Activated T-helper 1 cell treated with anti-CD3 and anti-CD28 coated beads, Interleukin-12 subunit alpha, Interleukin-12 subunit beta, Interleukin-2, Interleukin-4 antibody, amounts not matched to agents 30 ng/mL and 10 ng/mL and 1 ng/mL, durations not matched to agents 14 hours and 24 hours and 36 hours (primary cell): Measurements from ENCODE around the gene MMP2. TPM values are rescaled to one million over a fixed set of nuclear protein-coding genes. Genes with fewer than 3 reads are reported as not detected.

ENCODE experiments used
- DNase-seq: peaks from one replicate; pipeline ENCODE4 v3.0.0; 2021; ENCODE audit warnings: low spot score
- H3K27ac Mint-ChIP-seq: one replicate; pipeline ENCODE4 v1.8.0; 2021; ENCODE audit warnings: mild to moderate bottlenecking, mixed read lengths
- H3K27me3 Mint-ChIP-seq: one replicate; pipeline ENCODE4 v1.8.0; 2022; ENCODE audit warnings: mild to moderate bottlenecking, moderate library complexity, mixed read lengths; ENCODE audit not compliant: insufficient read depth
- H3K36me3 Mint-ChIP-seq: one replicate; pipeline ENCODE4 v1.8.0; 2021; ENCODE audit warnings: low read depth, mixed read lengths
- H3K4me1 Mint-ChIP-seq: one replicate; pipeline ENCODE4 v1.8.0; 2021; ENCODE audit warnings: low read depth, mixed read lengths
- H3K4me3 Mint-ChIP-seq: one replicate; pipeline ENCODE4 v1.8.0; 2021; ENCODE audit warnings: mild to moderate bottlenecking, moderate library complexity, mixed read lengths
- H3K9me3 Mint-ChIP-seq: one replicate; pipeline ENCODE4 v1.8.0; 2021; ENCODE audit warnings: mixed read lengths
- intact Hi-C: fragments of 100-400 bp; cut with micrococcal nuclease; formaldehyde crosslinking; loops from one replicate; pipeline ENCODE4 v1.15.1; 2024
- total RNA-seq: library from RNA; stranded (reverse); gene quantifications from 2 replicates; pipeline ENCODE4 v1.2.3, GENCODE V29; 2022

MMP2 gene
- not detected in 2 replicates for total RNA-seq

DNA sequence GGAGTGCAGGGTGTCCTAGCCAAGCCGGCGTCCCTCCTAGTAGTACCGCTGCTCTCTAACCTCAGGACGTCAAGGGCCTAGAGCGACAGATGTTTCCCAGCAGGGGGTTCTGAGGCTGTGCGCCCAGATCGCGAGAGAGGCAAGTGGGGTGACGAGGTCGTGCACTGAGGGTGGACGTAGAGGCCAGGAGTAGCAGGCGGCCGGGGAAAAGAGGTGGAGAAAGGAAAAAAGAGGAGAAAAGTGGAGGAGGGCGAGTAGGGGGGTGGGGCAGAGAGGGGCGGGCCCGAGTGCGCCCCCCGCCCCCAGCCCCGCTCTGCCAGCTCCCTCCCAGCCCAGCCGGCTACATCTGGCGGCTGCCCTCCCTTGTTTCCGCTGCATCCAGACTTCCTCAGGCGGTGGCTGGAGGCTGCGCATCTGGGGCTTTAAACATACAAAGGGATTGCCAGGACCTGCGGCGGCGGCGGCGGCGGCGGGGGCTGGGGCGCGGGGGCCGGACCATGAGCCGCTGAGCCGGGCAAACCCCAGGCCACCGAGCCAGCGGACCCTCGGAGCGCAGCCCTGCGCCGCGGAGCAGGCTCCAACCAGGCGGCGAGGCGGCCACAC is at the start of gene MMP2:
TSS of gene MMP2 (plus strand) at position 372 of the 603 bp plus-strand sequence. CDS start 282 bp downstream, outside the sequence.
- no peaks in the 10 kb centered on the region for H3K9me3 Mint-ChIP-seq
- peaks cover 10% of the 10 kb centered on the region for H3K4me1 Mint-ChIP-seq
- intact Hi-C loops: loop anchor here (10.0 kb wide), 1 partner anchor 716 kb away; the partner anchor contains the start of gene GNAO1
- H3K27me3 Mint-ChIP-seq: peaks cover 29% of the 10 kb centered on the region
- H3K27ac Mint-ChIP-seq: no peak within 1 kb of the TSS
- H3K36me3 Mint-ChIP-seq: no peaks in the 10 kb centered on the region
- no peak for DNase-seq
- H3K4me3 Mint-ChIP-seq: peak within 1 kb of the TSS; percentile 43

DNA sequence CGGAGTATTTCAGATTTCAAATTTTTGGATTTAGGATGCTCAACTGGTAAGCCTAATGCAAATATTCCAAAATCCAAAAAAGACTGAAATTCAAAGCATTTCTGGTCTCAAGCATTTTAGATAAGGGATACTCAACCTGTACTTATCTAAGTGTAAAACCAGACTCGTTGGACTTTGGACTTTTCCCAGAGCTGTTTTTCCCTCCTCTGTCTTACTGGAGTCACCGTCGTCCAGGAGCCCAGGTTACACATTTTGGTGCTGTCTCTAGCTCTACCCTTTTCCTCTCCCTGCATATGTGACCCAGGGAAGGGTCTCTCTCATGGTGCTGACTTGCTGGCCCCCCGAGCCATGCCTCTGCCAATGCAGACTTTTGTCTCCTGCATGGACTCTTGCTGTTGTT is 46.0 kb upstream of the MMP2 start:
- no peak for DNase-seq
- Mint-ChIP-seq H3K4me1 (no peaks in the 10 kb centered on the region), H3K27me3 (no peaks in the 10 kb centered on the region), H3K36me3 (no peaks in the 10 kb centered on the region), H3K27ac (no peak overlapping the region), H3K9me3 (no peaks in the 10 kb centered on the region), H3K4me3 (no peak overlapping the region)
- intact Hi-C loops: no loop called here

DNA sequence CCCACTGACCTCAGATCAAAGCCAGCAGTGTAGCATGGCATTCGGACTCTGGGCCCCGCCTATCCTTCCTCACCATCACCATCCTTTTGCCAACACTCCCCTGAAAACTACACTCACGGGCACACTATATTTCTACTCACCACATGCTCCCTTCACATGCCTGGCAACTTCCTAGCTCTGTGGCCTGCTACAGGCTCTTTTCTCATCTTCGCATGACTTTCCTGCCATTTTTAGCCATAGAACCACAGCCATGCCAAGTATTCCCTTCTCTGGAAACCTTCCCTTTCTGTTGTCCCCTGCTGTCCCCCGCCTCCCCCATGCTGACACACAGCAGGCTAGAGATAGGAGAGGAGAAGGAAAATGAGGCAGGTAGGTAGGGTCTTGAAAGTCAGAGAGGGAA is 45.5 kb upstream of the MMP2 start:
- Mint-ChIP-seq H3K9me3 (no peaks in the 10 kb centered on the region), H3K27ac (no peak overlapping the region), H3K27me3 (no peaks in the 10 kb centered on the region), H3K36me3 (no peaks in the 10 kb centered on the region), H3K4me1 (no peaks in the 10 kb centered on the region), H3K4me3 (no peak overlapping the region)
- DNase-seq: no peak
- intact Hi-C loops: no loop called here

DNA sequence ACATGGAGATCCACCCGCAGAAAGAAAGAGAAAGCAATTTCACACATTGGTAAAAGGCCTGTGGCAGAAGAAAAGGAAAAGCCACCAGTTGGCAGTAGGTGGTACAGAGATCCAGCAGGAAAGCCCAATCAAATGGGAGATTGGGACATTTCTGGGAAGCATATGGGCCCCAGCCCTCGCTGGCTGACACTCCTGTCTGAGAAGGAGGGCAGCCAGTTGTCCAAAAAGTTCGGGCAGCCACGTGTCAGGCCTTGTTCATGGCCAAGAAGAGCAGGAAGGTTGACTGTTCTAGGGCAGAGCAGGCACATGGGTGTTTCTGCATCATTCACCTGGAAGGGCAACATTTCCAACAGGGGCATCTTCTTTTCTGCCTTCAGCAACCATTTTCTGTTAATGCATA is 45.0 kb upstream of the MMP2 start:
- H3K36me3 Mint-ChIP-seq: no peaks in the 10 kb centered on the region

DNA sequence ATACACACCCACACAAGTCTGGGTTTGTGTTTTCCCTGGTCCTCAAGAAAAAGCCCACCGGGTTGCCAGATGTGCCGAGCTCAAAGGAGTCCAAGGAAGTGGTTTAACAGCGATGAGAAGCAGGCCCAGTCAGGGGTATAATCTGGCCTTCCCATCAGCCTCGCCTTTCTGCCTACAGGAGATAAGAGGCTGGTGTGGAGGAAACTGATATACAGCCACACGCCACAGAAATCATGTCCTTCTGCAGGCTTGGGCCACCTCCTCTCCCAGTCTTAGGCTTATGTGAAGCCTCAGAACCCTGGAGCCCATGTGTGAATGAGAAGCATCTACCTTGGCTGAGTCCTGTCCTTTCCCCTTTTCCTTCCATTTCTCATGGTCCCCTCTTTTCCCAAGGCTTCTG is 43.6 kb upstream of the MMP2 start:
- no peak overlapping the region for H3K4me3 Mint-ChIP-seq
- DNase-seq: no peak
- H3K9me3 Mint-ChIP-seq: no peaks in the 10 kb centered on the region
- no peaks in the 10 kb centered on the region for H3K4me1 Mint-ChIP-seq
- peaks cover 2% of the 10 kb centered on the region for H3K27me3 Mint-ChIP-seq
- intact Hi-C loops: no loop called here
- H3K27ac Mint-ChIP-seq: no peak overlapping the region
- no peaks in the 10 kb centered on the region for H3K36me3 Mint-ChIP-seq

More for the DNA sequence above, 45.0 kb upstream of the MMP2 start:
- no peak overlapping the region for H3K4me3 Mint-ChIP-seq
- H3K9me3 Mint-ChIP-seq: no peaks in the 10 kb centered on the region
- H3K27me3 Mint-ChIP-seq: no peaks in the 10 kb centered on the region
- no peak overlapping the region for H3K27ac Mint-ChIP-seq
- no peak for DNase-seq
- no peaks in the 10 kb centered on the region for H3K4me1 Mint-ChIP-seq
- intact Hi-C loops: no loop called here

DNA sequence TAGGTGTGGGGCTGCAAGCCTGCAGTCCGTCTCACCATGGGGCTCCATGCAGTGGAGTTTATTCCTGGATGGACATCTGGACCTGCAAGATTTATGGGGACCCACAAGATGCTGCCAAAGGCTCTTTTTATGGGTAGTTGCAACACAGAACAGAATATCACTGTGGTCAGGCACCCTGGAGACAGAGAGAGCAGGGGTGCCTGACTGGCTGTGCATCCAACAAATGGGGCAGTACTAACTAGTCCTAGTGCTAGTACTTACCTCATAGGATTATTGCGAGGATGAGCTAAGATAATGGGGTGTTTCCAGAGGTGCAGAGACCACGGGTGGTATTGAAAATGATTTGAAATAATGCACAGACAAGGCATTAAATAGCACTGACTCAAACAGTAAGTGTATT is 42.4 kb upstream of the MMP2 start:
- Mint-ChIP-seq H3K36me3 (no peaks in the 10 kb centered on the region), H3K27ac (no peak overlapping the region), H3K4me3 (no peak overlapping the region), H3K27me3 (peaks cover 2% of the 10 kb centered on the region), H3K9me3 (no peaks in the 10 kb centered on the region), H3K4me1 (no peaks in the 10 kb centered on the region)
- intact Hi-C loops: no loop called here
- no peak for DNase-seq

DNA sequence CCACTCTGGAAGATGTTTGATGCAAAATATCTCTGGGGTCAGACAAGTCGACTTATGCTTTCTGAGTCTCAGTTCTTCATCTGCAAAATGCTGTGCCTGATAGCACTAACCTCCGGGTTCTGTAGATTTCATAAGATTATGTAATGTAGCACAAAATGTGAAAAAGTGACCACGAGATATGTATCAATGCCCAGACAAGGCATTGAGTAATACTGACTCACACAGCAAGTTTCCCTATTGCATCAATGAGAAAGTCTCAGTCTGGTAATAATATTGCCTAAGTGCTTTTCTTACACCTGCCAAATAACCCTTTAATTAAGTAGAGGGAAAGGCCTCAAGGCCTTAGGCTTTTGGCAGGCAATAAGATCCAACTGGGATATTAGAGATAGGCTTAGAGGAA is 41.4 kb upstream of the MMP2 start:
- H3K27me3 Mint-ChIP-seq: peaks cover 2% of the 10 kb centered on the region

DNA sequence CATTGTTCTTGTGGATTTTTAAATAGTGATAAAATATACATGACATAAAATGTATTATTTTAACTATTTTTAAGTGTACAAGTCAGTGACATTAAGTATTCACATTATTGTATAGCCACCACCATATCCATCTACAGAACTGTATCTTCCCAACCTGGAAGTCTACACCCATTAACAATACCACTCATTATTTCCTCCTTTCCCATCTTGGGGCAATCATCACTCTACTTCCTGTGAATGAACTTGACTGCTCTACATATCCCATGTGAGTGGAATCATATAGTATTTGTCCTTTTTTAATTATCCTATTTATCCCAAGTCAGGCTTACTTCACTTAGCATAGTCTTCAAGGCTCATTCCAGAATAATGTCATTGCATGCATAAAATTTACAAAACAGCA is 40.7 kb upstream of the MMP2 start:
- Mint-ChIP-seq H3K27ac (no peak overlapping the region), H3K36me3 (no peaks in the 10 kb centered on the region), H3K9me3 (no peaks in the 10 kb centered on the region), H3K27me3 (peaks cover 2% of the 10 kb centered on the region), H3K4me3 (no peak overlapping the region), H3K4me1 (no peaks in the 10 kb centered on the region)
- no peak for DNase-seq
- intact Hi-C loops: no loop called here

More for the DNA sequence above, 41.4 kb upstream of the MMP2 start:
- H3K27ac Mint-ChIP-seq: no peak overlapping the region
- intact Hi-C loops: no loop called here
- H3K36me3 Mint-ChIP-seq: no peaks in the 10 kb centered on the region
- DNase-seq: no peak
- H3K4me3 Mint-ChIP-seq: no peak overlapping the region
- no peaks in the 10 kb centered on the region for H3K4me1 Mint-ChIP-seq
- H3K9me3 Mint-ChIP-seq: no peaks in the 10 kb centered on the region

DNA sequence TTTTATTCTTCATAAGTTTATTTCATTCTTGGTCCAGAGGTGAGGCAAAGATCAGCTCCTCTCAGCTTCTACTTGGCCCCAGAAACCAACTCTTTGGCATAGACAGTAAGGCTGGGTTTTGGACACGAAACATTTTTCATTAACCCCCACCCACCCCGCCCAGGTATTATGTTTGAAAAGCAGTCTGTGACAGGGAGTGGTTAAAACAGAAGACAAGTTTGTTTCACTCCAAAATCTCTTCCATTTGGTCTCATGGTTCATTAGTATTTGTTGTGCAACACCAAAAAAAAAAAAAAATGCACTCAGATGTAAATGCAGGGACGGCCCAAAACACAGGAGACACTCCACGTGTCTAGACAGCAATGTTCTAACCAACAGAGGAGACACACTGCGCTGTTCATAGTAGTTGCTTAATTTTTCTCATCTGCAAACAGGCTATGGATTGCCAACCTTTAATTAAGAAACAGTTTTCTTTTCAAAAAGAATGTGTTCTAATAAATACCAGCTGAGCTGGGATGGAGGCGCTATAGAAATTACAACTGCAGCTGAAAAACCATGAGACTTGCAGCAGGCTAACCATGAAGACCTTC is 39.8 kb upstream of the MMP2 start:
- Mint-ChIP-seq H3K4me3 (no peak overlapping the region), H3K4me1 (no peaks in the 10 kb centered on the region), H3K27me3 (peaks cover 2% of the 10 kb centered on the region), H3K36me3 (no peaks in the 10 kb centered on the region), H3K27ac (no peak overlapping the region), H3K9me3 (no peaks in the 10 kb centered on the region)
- no peak for DNase-seq
- intact Hi-C loops: no loop called here

DNA sequence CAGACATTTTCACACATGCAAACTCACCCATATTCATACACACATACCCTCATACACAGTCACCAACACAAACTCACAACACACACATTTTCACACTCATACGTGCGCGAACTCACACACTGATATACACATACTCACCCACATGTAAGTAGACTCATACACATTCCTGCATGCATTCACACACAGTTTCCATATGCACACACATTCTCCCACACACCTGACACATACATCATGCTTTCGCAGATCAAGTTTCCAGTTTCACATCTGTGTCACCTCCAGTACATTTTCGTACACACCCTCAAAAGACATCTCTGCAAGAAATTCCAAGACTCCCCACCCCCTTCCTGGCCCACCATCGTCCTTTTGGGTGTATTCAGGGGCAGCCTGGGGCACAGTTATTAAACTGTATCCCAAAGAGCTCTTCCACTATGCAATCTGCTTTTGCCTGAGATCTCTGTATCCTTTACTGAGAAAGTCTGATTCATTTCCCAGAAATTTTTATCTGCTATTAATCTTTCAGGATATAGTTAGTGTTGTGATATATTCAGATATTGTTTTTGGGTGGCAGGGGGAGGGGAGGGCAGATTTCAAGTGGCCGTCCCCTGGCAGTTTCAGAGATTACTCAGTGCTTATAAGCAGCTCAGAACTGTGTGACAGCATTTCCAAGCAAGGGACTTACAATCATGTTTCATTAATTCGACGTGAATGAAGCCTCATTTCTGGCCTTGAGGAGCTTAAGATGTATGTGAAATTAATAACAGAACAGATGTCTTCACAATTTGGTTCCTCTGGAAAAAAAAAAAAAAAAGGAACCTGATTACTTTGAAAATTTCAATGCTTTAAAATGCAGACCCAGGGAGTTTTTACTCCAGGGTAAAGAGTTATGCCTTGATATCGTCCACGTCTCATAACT is 35.3 kb upstream of the MMP2 start:
- Mint-ChIP-seq H3K36me3 (no peaks in the 10 kb centered on the region), H3K9me3 (no peaks in the 10 kb centered on the region), H3K27ac (no peak overlapping the region), H3K4me1 (no peaks in the 10 kb centered on the region), H3K27me3 (peaks cover 3% of the 10 kb centered on the region), H3K4me3 (no peak overlapping the region)
- intact Hi-C loops: no loop called here
- no peak for DNase-seq

DNA sequence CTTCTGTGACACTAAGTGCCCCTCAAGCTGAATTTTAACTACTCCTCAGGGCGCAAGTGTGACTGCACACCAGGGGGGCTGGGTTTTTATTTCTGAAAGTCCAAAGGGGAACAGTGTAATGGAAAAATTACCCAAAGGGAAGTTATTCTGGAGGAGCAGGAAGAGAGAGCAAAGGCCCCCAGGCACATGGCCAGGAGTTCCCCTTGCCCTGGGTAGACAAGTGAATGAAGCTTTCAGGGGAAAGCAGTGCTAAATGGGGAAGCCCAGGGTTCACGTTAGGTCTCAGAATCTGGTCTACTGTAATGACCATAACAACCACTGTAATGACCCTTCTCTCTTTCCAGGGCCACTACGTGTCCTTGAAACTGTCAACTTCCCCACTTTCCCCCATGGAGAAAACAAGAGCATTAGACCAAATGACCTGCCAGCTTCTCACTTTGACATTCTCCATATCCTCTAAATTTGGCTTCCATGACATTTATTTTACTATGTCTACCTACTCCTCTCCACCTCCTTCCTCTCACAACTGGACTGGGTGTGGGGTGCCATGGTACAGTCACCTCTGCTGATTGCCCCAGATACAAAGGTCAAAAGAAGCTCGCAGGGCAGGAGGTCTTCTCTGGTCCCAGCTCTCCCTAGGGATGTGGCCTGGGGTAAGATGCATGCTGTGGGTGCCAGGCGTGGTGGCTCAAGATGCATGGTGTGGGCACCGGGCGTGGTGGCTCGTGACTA is 34.1 kb upstream of the MMP2 start:
- no peak for DNase-seq
- H3K4me3 Mint-ChIP-seq: no peak overlapping the region
- no peaks in the 10 kb centered on the region for H3K36me3 Mint-ChIP-seq
- H3K27me3 Mint-ChIP-seq: peaks cover 2% of the 10 kb centered on the region
- H3K9me3 Mint-ChIP-seq: no peaks in the 10 kb centered on the region
- H3K4me1 Mint-ChIP-seq: no peaks in the 10 kb centered on the region
- H3K27ac Mint-ChIP-seq: no peak overlapping the region
- intact Hi-C loops: no loop called here

DNA sequence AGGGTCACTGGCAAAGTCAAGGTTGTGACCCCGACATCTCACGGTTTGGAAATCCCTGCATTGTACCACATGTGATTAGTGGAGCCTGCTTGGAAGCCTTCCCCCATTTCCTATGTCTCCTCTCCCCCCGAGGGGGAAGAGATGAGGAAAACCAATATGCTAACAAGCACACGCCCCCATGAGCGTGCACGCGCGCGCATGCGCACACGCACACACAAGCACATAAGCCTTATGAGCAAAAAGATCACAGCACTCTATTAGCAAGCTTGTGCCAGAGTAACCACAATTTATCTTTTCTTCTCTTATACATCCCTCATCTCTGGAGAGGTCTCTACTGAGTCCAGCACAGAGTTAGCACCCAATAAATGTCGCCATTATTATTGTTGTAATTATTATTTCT is 31.8 kb upstream of the MMP2 start:
- no peak overlapping the region for H3K4me3 Mint-ChIP-seq
- DNase-seq: no peak
- intact Hi-C loops: no loop called here
- H3K27ac Mint-ChIP-seq: no peak overlapping the region
- no peaks in the 10 kb centered on the region for H3K4me1 Mint-ChIP-seq
- H3K9me3 Mint-ChIP-seq: no peaks in the 10 kb centered on the region
- H3K36me3 Mint-ChIP-seq: no peaks in the 10 kb centered on the region
- peaks cover 12% of the 10 kb centered on the region for H3K27me3 Mint-ChIP-seq

DNA sequence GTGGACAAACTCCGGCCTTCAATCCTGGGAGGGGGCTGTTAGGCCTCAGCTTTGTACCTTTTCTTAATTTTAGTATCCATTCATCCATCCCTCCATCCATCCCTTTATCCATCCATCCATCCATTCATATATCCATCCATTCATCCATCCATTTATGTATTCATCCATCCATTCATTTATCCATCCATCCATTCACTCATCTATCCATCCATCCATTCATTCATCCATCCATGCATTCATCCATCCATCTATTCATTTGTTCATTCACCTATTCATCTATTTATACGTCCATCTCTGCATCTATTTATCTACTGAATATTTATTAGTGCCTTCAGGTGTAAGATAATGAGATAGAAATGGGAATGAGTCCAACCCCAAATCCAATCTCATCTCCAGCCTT is 26.0 kb upstream of the MMP2 start:
- Mint-ChIP-seq H3K27me3 (peaks cover 10% of the 10 kb centered on the region), H3K4me3 (no peak overlapping the region), H3K27ac (no peak overlapping the region), H3K36me3 (no peaks in the 10 kb centered on the region), H3K4me1 (no peaks in the 10 kb centered on the region), H3K9me3 (no peaks in the 10 kb centered on the region)
- intact Hi-C loops: no loop called here
- no peak for DNase-seq
